GM18858 (cell line): ENCODE data around the gene TFF3.

Experiments
- ATAC-seq: cut with Tn5 transposase; IDR thresholded peaks from one replicate; pipeline ENCODE4 v1.9.1; 2021; ENCODE audit not compliant: unreplicated experiment

Gene TFF3

DNA sequence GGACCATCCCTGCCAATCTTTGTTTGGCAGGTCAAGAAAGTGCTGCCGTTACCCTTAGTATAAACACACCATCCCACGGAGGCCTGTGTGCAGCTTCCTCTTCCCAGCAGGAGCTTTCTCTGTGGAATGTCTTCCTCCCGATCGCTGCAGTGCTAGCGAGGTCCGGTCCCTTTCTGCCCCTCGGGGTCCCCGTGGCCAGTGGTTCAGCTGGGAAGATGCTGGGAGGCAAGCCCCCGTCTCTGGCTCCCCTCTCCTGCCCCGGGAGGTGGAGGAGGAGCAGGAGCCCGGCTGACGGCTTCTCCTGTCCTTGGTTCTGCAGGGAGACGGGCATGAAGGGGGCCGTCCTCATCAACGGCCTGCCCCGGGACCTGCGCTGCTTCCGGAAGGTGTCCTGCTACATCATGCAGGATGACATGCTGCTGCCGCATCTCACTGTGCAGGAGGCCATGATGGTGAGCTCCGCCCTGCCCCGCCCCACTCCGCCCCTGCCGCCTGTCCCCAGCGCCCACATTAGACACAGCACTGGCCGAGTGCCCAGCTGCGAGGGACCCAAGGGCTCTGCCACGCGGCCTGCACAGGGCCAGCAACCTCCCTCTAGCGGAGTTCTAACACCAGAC lies 42.1 kb downstream of the TFF3 start:
- no peak for ATAC-seq

DNA sequence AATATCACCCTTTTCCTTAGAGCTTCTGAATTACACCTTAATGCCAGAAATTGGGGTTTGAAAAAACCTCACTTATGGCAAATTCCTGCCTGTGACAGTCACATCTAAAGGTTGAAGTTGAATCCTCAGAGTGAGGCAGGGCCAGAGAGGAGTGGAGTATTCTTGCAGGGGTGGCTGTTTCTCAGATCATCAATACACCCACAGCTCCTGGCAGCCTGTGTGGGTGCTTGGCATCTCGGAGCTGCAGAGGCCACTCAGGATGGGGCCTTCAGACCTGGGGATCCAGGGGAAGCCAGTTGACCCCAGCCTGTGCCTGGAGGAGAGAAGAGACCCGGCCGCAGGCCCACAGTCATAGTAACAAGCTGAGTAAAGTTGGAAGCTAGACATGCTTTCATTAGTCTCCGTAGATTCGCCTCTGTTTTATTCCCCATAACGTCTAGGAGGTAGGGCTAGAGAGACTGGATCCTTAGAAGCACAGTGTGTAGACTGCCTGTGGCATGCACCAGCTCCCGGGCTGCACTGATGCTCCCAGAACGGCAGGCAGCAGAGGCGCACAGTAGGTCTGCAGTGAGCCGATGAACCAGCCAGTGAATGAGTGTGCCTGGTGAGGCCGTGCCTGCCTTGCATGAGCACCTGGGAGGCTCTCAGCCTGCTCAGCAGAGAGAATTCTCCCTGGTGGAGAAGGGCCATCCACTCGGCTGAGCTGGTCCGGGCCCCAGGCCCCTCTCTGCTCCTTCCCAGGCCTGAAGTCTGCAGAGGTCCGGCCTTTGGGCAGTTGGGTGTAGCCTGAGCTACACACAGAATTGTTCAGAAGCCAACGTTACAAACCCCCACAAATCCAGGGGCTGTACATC lies 42.9 kb downstream of the TFF3 start:
- ATAC-seq, result no peak

DNA sequence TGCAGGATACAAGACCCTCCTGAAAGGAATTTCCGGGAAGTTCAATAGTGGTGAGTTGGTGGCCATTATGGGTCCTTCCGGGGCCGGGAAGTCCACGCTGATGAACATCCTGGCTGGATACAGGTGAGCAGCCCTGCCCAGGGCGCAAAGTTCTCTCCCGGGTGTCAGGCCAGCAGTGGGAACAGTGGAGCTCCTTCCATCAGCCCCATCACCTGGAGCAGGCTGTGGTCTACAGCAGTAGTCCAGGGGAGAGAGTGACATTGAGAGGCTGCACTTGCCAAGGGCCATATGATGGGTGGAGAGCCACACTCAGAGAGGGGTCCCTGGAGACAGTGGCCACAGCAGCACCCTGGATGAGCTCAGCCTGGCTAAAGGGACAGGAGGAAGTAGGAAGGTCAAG lies 44.1 kb downstream of the TFF3 start:
- no peak for ATAC-seq

DNA sequence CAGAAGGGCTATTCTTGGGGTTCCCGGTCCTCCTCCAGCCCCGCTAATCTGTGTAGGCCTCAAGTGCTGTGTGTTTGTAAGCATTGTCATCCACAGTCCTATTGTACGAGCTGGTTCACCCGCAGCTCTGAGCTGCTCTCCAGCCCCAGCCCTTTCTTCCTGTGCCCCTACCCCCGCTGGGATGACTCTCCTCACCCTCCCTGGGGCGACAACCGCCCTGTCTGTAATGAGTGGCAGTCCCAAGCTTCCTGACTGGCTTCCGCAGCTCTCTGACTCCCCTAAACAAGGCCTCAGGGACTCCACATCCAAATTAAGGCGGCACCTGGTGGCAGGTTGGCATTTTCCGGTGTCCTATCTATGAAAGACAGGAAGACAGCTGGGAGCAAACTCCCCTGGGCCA lies 45.8 kb downstream of the TFF3 start:
- ATAC-seq, result no peak

DNA sequence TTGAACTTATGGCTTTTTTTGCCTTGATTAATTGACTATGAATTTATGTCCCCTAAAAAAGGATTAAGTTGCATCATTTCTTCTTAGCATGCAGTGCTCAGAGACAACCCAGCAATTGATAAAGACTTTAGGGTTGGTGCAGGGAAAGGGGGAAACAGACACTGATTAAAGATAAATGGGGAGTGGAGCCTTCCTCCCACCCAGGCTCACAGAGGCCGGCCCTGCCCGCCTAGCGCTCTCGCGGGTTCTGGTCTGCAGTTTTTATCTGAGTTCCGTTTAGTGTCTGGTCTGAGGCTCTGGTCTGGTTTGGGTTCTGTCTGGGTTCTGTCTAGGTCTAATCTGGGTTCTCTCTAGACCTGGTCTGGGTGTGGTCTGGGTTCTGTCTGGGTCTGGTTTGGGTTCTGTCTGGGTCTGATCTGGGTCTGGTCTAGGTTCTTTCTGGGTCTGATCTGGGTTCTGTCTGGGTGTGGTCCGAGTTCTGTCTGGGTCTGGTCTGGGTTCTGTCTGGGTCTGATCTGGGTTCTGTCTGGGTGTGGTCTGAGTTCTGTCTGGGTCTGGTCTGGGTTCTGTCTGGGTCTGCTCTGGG lies 48.1 kb downstream of the TFF3 start:
- no peak for ATAC-seq

DNA sequence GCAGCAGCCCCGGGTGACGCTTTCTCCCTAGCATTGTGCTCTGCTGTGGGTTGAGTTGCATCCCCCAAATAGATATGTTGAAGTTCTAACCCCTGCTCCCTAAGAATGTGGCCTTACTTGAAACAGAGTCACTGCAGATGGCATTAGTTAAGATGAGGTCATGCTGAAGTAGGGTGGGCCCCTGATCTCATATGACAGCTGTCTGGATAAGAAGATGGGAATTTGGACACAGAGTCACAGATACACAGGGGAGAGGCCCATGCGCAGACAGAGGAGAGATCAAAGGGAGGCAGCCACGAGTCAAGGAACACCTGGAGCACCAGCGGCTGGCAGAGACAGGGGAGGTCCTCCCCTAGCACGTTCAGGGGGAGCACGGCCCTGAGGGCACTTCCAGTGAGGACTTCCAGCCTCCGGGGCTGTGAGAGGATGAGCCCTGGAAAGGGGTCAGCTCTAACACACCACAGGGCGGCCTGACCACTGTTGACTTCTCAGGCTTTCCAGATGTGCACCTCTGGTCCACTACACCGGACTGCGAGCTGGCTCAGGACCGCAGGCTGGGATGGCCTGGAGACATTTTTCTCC lies 49.9 kb downstream of the TFF3 start:
- no peak for ATAC-seq

DNA sequence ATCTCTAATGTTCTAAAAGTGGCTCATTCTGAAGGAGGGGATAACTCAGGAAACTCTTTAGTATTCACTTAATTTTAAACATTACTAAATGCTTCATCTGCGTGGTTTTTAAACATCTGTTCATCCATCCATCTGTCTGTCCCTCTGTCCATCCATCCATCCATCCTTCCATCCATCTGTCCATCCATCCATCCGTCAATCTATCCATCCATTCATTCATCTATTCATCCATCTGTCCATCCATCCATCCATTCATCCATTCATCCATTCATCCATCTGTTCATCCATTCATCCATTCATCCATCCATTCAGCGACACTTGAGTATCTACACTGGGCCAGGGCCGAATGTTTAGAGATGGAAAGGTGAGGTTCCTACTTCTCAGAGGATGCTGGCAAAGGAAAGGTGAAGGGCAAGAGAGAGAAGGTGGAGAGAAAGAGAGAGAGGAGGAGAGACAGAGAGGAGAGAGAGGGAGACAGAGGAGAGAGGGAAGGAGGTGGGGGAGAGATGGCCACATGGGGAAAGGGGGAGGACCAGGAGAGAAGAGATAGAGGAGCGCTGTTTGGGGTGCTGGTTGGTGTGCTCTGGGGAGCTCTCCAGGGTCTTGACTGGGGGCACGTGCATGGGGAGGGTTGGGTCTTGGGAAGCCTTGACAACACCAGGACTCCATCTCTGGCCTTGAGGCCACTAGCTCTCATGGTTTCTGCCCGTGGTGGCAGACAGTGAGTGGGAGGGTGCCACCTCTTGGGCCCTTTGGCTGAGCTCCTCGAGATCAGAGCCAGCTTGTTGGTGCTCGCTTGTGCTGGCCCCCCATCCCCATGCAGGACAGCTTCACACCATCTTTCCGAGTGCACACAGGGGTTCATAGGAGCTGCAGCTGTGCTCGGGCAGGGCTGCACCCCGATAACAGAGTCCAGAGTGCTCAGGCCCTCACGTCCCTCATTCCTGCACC lies 50.7 kb downstream of the TFF3 start:
- ATAC-seq, result no peak

DNA sequence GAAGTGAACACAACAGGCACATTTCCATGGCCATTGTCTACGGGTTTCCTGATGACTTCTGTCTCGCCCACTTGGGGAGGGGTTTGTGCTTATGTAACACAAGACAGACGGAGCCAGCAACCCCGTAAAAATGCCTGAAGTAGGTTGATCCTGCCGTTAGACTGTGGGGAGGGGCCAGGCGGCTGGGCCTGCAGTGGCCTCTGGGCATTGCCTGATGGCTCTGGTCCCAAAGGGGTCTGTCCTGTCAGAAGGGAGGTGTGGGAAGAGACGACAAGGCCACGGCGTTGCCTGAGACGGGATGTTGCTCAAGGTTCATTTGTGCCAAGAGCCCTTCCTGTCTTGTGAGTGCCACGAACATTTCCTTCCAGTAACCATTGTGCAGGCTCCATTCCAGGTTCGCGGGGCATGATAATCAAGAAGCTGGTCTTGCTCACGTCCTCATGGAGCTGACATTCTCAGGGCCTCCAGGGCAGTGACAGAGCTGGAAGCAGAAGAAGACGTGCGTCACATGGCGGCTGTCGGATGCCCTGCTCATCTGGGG lies 51.5 kb downstream of the TFF3 start:
- no peak for ATAC-seq

DNA sequence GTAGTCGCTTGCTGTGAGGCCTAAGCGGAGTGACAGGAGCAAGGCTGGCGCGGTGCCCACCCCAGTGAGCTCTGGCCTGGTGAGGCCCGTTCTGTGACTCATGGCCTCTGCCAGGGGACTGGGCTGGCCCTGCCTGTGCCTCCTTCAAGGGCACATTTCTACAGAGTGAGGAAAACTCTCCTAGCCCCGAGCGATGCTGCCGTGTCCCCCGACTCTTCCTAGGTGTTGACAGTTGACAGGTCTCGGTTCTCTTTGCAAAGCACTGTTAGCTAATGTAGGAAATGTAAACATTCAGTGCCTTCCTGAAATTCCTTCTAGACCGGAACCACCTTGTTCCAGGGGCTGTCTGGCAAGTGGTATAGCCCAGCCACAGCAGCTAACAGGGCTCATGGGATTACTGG lies 52.4 kb downstream of the TFF3 start:
- no peak for ATAC-seq

DNA sequence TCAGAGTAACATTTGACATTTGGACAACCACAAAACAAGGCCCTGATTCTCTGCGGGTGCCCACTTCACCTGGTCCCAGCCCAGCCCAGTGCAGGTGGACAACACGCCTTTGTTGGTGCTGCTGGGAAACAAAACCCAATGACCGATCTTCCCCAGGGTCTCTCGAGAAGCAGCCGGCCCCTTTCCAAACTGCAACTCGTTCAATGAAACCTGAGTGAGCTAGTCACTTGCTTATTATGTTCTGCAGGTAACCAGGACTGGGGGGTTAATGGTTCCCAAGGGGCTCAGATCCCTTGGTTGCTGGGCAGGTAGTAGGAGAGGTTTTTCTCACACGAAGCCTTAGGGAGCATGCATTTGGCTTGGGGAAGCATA lies 53.4 kb downstream of the TFF3 start:
- ATAC-seq, result no peak
